Measurements from ENCODE around the gene XPO1.
"Not testable (repeated sequence)": the region's sequence is repeated elsewhere in the genome, so short reads cannot be mapped to it uniquely, and the experiment has no call there.

XPO1 gene

GRCh38 chr2:61536180-61536571 is 2.0 kb downstream of the XPO1 start:
- DNase-seq (ENCODE audit: low read depth in 2 of 2) = no peak

DNA sequence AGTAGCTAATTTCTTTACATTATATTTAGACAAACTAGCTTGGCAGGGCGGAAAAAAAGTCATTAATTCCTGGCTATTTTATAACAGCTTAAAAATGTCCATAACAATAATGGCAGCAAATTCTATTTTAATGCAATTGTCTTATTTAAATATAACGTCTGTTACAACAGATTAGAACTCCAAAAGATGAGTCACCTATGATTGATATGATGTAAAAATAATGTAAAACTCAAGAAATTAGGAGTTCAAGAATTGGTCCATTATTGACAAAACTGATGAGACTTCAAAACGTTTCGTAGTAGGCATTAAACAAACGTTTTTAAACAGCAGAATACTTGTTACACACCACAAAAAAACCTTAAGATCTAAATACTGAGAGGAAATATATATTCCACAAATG is 2.7 kb downstream of the XPO1 start:
- DNase-seq (ENCODE audit: low read depth in 2 of 2) = no peak

DNA sequence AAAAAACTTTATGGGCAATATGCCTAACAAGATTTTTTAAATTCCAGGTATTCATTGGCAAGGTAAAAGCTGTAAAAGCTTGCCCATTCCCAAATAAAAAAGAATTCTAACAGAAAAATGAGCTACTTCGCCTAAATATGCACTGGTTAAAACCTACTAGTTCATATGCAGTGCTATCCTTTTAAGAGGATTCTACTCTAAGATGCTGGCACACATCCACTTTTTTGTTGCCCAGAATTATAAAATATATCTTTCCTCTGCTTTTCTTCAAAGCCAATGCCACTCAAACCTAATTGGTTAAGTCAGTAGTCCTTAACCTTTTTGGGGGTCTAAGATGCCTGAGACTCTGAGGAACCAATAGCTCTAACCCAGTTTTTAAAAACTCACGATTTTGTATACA is 3.2 kb downstream of the XPO1 start:
- DNase-seq (ENCODE audit: low read depth in 2 of 2) = no peak

DNA sequence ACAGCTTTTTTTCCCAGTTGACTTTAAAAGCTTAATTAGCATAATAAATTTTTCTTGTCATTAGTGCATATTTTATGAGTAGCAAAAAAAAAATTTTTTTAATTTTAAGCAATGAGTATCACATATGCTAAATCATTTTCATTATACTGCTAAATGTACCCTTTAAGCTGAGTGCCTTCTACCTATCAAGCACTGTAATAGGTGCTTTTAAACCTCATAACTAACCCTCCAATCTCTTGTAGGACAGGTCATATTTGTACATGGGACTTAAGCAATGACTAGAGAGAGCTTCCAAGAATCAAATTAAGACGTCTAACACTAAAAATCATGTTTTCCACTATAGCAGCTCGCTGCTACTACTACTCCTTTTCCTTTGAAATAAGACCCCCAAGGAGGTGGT is 7.4 kb downstream of the XPO1 start:
- DNase-seq (ENCODE audit: low read depth in 2 of 2) = no peak

DNA sequence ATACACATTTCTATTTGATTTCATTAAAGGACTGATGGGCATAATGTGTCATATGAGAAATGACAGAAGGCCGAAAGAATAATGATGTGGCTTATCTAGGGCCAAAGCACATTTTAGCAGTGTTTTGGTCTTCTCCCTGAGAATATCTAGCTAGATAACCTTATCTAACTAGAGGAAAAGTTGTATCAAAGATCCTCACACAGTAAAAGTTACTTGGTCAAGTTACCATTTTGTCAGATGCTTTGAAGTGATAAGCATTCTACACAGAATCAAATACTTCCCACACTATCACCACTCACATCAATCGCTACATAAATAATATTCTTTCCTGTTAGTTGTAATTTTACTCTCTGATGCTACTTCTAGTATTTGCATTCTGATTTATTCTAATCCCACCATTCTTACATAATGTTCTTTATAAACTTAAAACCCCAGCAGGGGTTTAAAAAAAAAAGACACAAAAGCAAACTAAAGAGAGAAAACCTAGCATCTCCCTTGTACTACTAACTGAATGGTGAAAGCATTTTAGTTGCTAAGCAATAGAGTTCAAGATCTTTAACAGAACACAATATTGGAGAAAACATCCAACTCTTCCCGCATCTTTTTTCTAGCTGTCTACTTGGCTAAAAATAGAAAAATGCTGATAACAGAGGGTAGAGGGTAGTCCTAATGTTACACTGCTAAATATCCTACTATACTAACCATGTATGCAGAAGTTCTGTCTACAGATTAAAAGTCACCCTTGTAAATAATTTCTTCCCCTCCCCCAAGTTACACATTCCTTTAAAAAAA is 8.0 kb downstream of the XPO1 start:
- DNase-seq (ENCODE audit: low read depth in 2 of 2) = no peak

DNA sequence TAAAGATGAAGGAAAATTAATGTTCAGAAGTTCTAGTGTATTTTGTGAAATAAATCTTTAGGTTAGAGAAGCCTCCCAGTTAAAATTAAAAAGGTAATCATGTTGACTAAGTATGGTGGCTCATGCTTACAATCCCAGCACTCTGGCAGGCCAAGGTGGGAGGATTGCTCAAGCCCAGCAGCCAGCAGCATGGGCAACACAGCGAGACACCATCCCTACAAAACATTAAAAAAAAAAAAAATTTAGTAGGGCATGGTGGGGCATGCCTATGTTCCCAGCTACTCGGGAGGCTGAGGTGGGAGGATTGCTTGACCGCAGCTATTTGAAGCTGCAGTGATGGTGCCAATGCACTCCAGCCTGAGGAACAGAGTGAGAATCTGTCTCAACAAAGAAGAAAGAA is 17.9 kb downstream of the XPO1 start:
- no peak for DNase-seq (ENCODE audit: low read depth in 2 of 2)

DNA sequence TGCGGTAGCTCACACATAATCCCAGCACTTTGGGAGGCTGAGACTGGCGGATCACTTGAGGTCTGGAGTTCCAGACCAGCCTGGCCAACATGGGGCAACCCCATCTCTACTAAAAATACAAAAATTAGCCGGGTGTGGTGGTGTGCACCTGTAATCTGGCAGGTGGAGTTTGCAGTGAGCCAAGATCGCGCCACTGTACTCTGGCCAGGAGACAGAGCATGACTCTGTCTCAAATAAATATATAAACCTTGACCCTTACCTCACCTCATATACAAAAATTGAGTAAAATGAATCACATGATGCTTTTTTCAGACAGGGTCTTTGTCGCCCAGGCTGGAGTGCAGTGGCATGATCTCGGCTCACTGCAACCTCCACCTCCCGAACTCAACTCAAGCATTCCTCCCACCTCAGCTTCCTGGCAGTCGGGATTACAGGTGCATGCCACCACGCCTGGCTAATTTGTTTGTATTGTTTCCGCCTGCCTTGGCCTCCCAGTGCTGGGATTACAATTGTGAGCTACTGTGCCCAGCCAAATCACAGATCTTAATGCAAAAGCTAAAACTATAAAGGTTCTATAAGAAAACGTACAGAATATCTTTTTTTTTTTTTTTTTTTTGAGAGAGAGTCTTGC is 25.3 kb downstream of the XPO1 start:
- DNase-seq (ENCODE audit: low read depth in 2 of 2) = no peak

GRCh38 chr2:61510674-61511671 is 27.2 kb downstream of the XPO1 start:
- DNase-seq (ENCODE audit: low read depth in 2 of 2) = no peak

- DNase-seq (ENCODE audit: low read depth in 2 of 2) = no peak
Measured at GRCh38 chr2:61504949-61505348, 33.2 kb downstream of the XPO1 start.

DNA sequence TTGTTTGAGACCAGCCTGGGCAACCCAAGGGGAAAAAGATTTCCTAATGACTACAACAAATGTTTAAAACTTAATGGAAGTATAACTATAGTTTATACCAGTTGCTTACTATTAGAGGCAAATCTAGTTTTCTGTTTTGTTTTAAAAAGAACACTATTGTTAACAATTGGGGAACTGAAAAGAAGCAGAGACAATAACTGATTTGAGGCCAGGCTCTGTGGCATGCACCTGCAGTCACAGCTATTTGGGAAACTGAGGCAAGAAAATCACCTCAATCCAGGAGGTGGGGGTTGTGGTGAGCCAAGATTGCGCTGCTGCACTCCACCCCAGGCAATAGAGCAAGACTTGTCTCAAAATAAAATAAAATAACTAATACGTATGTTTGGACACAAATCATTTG is 39.1 kb downstream of the XPO1 start:
- DNase-seq (ENCODE audit: low read depth in 2 of 2) = no peak

DNA sequence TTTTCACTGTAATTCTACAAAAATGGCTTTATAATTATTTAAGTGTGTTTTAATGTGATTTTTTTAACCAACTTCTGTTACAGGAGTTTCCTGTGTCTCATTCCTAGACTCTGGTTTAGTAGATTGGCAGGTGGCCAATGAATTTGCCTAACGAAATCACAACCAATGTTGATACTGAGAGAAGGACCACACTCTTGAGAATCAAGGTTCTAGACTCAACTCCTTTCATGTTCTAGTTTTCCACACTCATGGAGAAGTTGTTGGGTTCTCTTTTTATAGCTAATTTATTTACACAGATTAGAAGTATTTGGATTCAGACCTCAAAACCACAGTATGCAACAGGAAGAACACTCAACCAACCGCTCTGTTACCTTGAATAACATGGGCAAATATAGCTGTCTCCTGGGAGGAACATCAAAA is 44.6 kb downstream of the XPO1 start:
- DNase-seq (ENCODE audit: low read depth in 2 of 2) = no peak

DNA sequence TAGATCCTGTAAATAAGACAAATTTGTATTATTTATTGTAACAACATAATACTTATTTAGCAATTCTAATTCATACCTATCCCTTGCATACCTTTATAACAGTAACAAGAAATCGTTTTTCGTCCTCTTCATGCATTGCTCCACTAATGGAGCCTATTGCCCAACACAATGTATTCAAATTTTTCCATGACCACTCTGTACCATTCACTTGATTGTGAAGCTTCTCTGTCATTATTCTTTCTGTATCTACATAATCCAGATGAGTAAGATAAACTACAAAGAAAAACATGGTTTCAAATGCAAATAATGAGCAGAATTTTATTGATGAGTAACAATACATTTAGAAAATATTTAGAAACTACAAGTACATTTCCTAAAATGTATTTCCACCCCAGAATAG is 45.7 kb downstream of the XPO1 start:
- no peak for DNase-seq (ENCODE audit: low read depth in 2 of 2)

DNA sequence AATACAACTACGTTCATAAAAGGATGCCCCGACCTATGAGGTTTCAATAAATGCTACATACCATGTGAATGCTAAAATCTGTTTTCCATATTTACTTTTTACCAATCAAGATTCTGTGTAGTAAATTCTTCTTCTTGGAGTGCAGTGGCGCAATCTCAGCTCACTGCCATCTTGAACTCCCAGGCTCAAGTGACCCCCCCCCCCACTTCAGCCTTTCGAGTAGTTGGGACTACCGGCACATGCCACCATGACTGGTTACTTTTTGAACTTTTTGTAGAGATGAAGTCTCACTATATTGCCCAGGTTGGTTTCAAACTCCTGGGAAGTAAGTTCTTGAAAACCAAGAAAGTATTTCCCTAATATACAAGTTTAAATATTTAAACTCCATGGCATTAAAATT is 52.9 kb downstream of the XPO1 start:
- DNase-seq (ENCODE audit: low read depth in 2 of 2) = no peak

DNA sequence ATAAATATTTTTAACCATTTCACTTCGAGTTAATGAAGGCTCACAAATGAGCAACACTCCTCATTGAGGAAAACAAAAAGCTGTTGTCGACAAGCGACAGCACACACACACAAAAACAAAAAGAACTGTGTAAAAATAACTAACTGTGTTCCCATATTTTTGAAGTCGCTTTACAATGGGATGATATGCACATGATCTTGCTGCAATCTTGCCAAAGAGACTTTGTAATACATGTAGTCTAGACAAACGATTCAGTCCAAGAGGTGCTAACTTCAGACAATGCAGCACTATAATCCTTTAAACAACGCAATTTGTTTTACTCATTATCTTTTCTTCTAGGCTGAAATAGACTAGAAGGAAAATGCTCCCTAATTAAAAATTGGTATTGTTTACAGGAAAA is 60.1 kb downstream of the XPO1 start:
- DNase-seq (ENCODE audit: low read depth in 2 of 2) = no peak

DNA sequence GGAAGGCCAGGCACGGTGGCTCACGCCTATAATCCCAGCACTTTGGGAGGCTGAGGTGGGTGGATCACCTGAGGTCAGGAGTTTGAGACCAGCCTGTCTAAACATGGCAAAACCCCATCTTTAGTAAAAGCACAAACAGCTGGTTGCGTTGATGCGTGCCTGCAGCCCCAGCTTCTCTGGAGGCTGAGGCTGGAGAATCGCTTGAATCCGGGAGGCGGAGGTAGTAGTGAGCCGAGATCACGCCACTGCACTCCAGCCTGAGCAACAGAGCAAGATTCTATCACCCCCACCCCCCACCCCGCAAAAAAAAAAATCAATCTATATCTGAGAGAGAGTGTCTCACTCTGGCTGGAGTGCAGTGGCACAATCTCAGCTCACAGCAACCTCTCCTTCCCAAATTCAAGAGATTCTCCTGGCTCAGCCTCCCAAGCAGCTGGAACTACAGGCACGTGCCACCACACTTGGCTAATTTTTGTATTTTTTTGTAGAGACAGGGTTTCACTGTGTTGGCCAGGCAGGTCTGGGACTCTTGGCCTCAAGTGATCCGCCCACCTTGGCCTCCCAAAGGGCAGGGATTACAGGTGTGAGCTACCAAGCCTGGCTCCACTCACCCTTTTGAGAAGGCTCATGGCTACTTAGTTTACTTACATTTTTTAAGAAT is 61.1 kb downstream of the XPO1 start:
- DNase-seq (ENCODE audit: low read depth in 2 of 2) = not testable (repeated sequence)

DNA sequence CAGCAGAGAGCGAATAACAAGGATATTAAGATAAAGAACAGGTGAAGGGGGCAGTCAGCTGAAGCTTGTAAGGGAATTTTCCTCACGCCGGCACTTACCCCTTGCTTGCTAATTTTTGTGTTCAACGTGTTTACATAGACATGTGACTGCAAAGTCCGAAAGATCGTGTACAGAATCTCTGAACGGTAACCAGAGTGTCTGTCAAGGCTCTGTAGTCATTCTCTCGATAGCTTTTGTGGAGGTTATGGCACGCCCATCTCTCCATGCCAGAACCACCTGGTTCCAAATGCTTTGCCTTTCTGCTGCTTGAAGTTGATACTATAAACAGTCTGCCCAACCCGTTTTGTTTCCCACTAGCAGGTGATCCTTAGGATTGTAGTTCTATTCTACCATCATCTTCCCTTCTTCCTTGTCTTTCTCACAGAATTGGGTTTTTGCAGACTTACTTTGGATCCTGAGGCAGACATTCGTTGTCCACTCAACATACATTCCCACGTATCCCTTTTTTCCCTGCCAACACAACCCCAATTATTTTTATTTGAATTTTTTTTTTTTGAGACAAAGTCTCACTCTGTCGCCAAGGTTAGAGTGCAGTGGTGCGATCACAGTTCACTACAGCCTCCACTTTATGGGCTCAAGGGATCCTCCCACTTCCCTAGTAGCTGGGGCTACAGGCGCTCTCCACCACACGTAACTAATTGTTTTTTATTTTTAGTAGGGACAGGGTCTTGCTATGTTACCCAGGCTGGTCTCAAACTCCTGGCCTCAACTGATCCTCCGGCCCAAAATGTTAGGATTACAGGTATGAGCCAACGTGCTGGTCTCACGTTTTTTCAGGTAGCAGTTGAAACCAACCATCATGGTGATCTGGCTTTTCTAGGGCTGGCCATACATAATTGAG is 66.0 kb downstream of the XPO1 start:
- peak in 1 of 2 donors; percentile 6 for DNase-seq (ENCODE audit: low read depth in 2 of 2)

- peak; percentile 85 for DNase-seq (ENCODE audit: low read depth in 2 of 2)
Measured at GRCh38 chr2:61470965-61471904, 66.9 kb downstream of the XPO1 start, which contains the start of gene USP34. Gene USP34, minus strand, starts transcription at chr2:61471087. Its CDS starts 395 bp downstream, at chr2:61470692.

GRCh38 chr2:61470122-61470951 is 67.8 kb downstream of the XPO1 start:
- DNase-seq (ENCODE audit: low read depth in 2 of 2) = peak; percentile 71 to 84
